Subcutaneous abdominal adipose tissue (tissue), 5 donors: Measurements from ENCODE around the gene PKP4.

ENCODE experiments used
- H3K27ac ChIP-seq: one replicate; pipeline ENCODE4 v1.7.0; 2013; ENCODE audit warnings: low read depth, mild to moderate bottlenecking, inconsistent platforms, low read length, moderate library complexity
- H3K27me3 ChIP-seq, 5 donors: one replicate each; pipeline ENCODE4 v1.7.0; 2013; ENCODE audit warnings: low read length in 5 of 5, inconsistent platforms in 1 of 5; ENCODE audit not compliant: control insufficient read depth in 5 of 5, insufficient read depth in 4 of 5
- H3K36me3 ChIP-seq, 5 donors: one replicate each; pipeline ENCODE4 v1.7.0; 2013; ENCODE audit warnings: low read length in 5 of 5; ENCODE audit not compliant: control insufficient read depth in 5 of 5, insufficient read depth in 5 of 5
- H3K4me1 ChIP-seq, 5 donors: one replicate each; pipeline ENCODE4 v1.7.0; 2013; ENCODE audit warnings: low read length in 5 of 5, mild to moderate bottlenecking in 3 of 5, moderate library complexity in 1 of 5; ENCODE audit not compliant: control insufficient read depth in 5 of 5, insufficient read depth in 5 of 5
- H3K4me3 ChIP-seq, 5 donors: one replicate each; pipeline ENCODE4 v1.7.0; 2013; ENCODE audit warnings: low read length in 5 of 5, low read depth in 1 of 5
- H3K9ac ChIP-seq, 5 donors: one replicate each; pipeline ENCODE4 v1.7.0; 2013; ENCODE audit warnings: low read length in 5 of 5, mild to moderate bottlenecking in 4 of 5, moderate library complexity in 3 of 5
- H3K9me3 ChIP-seq, 5 donors: one replicate each; pipeline ENCODE4 v1.7.0; 2013; ENCODE audit warnings: low read length in 5 of 5; ENCODE audit not compliant: control insufficient read depth in 5 of 5
- donor health status: healthy.
- donor health status: healthy.
- donor health status: healthy.
- donor health status: healthy.
- donor health status: healthy.

Gene PKP4

GRCh38 chr2:158575051-158575635, 118.4 kb downstream of the PKP4 start:
- no peak overlapping the region for H3K9ac ChIP-seq
- peaks cover 0 to 2% (median 0%) of the 10 kb centered on the region in 5 donors for H3K9me3 ChIP-seq
- H3K27me3 ChIP-seq, result no peaks in the 10 kb centered on the region
- H3K36me3 ChIP-seq, result peaks cover 0 to 3% (median 0%) of the 10 kb centered on the region in 5 donors
- H3K4me3 ChIP-seq, result no peak overlapping the region
- peaks cover 0 to 5% (median 0%) of the 10 kb centered on the region in 5 donors for H3K4me1 ChIP-seq
- no peak overlapping the region for H3K27ac ChIP-seq

GRCh38 chr2:158577141-158577540, 120.4 kb downstream of the PKP4 start:
- H3K36me3 ChIP-seq, result peaks cover 0 to 3% (median 3%) of the 10 kb centered on the region in 5 donors

DNA sequence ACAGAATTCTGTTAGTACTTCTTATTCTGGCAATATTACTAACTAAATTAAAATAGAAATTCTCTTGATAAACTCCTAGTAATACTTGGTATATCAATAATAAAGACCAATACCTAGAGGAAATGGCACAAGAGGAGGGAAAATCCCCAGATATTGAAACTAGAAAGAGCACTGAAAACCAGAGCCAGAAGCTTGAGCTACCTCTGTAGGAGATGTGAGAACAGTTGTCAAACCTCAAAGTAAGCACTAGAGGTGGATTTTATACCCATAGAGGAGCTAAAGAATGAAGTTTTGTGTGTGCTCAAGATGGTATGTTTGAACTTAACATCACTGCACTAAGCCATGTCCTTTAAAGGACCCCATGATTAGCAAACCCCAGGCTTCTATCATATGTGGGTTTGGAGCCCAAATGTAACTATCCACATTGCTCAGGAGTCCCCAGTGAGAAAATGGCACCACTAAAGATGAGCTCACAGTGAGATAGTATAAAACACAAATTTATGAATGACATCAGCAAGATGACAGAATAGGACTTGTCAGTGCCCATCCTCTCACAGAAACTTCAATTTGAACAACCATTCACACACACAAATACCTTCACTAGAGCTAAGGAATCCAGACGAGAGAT, 122.1 kb downstream of the PKP4 start:
- no peak overlapping the region for H3K9ac ChIP-seq
- peaks cover 0 to 5% (median 0%) of the 10 kb centered on the region in 5 donors for H3K4me1 ChIP-seq
- H3K4me3 ChIP-seq, result no peak overlapping the region
- H3K36me3 ChIP-seq, result peaks cover 0 to 4% (median 3%) of the 10 kb centered on the region in 5 donors
- no peaks in the 10 kb centered on the region for H3K27me3 ChIP-seq
- no peak overlapping the region for H3K27ac ChIP-seq
- H3K9me3 ChIP-seq, result no peaks in the 10 kb centered on the region

More at GRCh38 chr2:158577141-158577540, 120.4 kb downstream of the PKP4 start:
- peaks cover 0 to 2% (median 0%) of the 10 kb centered on the region in 5 donors for H3K9me3 ChIP-seq
- no peak overlapping the region for H3K27ac ChIP-seq
- H3K9ac ChIP-seq, result no peak overlapping the region
- H3K27me3 ChIP-seq, result no peaks in the 10 kb centered on the region
- H3K4me1 ChIP-seq, result peaks cover 0 to 5% (median 0%) of the 10 kb centered on the region in 5 donors
- no peak overlapping the region for H3K4me3 ChIP-seq

GRCh38 chr2:158579928-158580327, 123.2 kb downstream of the PKP4 start:
- peaks cover 0 to 2% (median 0%) of the 10 kb centered on the region in 5 donors for H3K4me1 ChIP-seq
- H3K36me3 ChIP-seq, result peaks cover 0 to 9% (median 3%) of the 10 kb centered on the region in 5 donors
- no peak overlapping the region for H3K4me3 ChIP-seq
- H3K27me3 ChIP-seq, result no peaks in the 10 kb centered on the region
- H3K9me3 ChIP-seq, result no peaks in the 10 kb centered on the region
- H3K9ac ChIP-seq, result no peak overlapping the region
- H3K27ac ChIP-seq, result no peak overlapping the region

DNA sequence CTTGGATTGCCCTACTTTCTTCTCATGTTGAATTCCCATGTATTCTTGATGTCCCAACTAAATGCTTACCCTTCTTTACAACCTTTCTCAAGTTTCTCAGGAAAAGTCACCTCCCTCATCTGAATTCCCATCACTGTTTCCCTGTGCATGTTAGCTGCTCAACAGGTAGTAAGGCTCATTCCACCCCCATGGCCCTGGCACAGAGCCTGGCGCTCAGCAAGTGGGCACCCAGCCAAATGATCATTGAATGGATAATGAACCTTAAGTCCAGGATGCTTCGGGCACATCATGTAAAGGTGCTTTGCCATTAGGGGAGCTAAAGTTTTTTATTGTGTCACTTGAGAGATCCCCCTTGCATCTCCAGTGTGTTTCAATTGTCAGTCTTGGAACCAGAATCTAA, 124.0 kb downstream of the PKP4 start:
- H3K27ac ChIP-seq, result no peak overlapping the region
- H3K4me3 ChIP-seq, result no peak overlapping the region
- H3K9ac ChIP-seq, result no peak overlapping the region
- no peaks in the 10 kb centered on the region for H3K27me3 ChIP-seq
- H3K9me3 ChIP-seq, result no peaks in the 10 kb centered on the region
- H3K4me1 ChIP-seq, result no peaks in the 10 kb centered on the region
- peaks cover 0 to 9% (median 3%) of the 10 kb centered on the region in 5 donors for H3K36me3 ChIP-seq

DNA sequence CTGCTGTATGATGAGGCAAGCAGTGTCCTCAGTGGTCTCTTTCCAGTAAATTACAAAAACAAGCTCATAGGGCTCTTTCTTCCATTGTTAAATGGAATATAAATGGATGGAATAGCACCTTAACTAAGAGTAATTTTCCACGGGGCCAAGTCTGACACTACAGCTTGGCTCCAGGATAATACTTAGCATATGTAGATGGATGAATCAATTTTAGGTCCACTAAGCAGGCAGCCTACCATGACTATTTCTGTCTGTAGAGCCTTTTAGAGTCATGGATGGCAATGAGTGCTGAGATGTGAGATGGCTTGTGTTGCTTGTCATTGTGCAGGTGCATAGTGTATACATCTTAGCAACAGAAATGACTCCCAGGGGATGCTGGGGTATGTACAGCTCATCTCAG, 125.9 kb downstream of the PKP4 start:
- no peak overlapping the region for H3K9ac ChIP-seq
- peaks cover 0 to 9% (median 3%) of the 10 kb centered on the region in 5 donors for H3K36me3 ChIP-seq
- H3K4me3 ChIP-seq, result no peak overlapping the region
- H3K27me3 ChIP-seq, result no peaks in the 10 kb centered on the region
- H3K27ac ChIP-seq, result no peak overlapping the region
- no peaks in the 10 kb centered on the region for H3K9me3 ChIP-seq
- H3K4me1 ChIP-seq, result no peaks in the 10 kb centered on the region

DNA sequence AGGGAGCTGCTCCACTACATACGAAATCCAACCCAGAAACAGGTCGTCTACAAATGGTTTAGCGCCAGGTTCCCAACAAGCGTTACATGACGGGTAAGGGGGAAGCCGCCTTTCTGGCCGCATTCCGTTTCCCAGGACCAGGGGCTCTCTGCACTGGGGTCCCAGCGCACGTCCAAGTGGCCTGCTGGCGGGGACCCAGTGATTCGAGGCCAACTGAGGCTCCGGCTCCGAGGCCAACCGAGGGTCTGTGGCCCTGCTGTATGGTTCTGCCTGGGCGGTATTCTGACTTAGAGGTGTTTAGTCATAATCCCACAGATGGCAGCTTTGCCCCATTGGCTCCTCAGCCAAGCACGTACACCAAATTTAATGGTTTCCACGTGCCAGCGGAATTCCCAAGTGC, 127.2 kb downstream of the PKP4 start:
- peaks cover 0 to 9% (median 3%) of the 10 kb centered on the region in 5 donors for H3K36me3 ChIP-seq
- H3K4me1 ChIP-seq, result no peaks in the 10 kb centered on the region
- no peak overlapping the region for H3K27ac ChIP-seq
- H3K4me3 ChIP-seq, result no peak overlapping the region
- H3K9ac ChIP-seq, result no peak overlapping the region
- no peaks in the 10 kb centered on the region for H3K27me3 ChIP-seq
- H3K9me3 ChIP-seq, result no peaks in the 10 kb centered on the region

- Histone ChIP-seq H3K4me3 (no peak overlapping the region), H3K27ac (no peak overlapping the region), H3K9ac (no peak overlapping the region), H3K4me1 (no peaks in the 10 kb centered on the region), H3K27me3 (no peaks in the 10 kb centered on the region), H3K36me3 (peaks cover 0 to 6% (median 0%) of the 10 kb centered on the region in 5 donors), H3K9me3 (no peaks in the 10 kb centered on the region)
Measured at GRCh38 chr2:158586491-158586890, 129.7 kb downstream of the PKP4 start.

DNA sequence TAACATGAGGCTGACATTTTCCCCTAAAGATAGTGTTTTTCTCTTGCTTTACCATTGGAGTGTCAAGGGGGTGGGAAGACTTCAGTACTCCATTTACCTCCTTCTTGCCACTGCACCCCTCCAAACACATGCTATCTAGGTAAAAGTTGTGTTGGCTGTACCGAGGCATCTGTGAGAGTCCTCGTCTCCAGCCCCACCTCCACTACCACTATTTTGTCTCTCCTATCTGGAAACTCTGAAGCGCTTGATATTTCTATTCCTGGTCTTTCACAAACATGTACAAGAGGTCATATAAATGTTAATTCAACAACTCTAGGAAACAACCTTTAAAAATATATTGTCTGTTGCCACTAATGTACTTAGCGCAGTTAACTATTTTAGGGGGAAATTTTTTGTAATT, 132.6 kb downstream of the PKP4 start:
- no peaks in the 10 kb centered on the region for H3K4me1 ChIP-seq
- peaks cover 0 to under 1% (median 0%) of the 10 kb centered on the region in 5 donors for H3K36me3 ChIP-seq
- H3K27ac ChIP-seq, result no peak overlapping the region
- H3K9me3 ChIP-seq, result no peaks in the 10 kb centered on the region
- H3K9ac ChIP-seq, result no peak overlapping the region
- H3K4me3 ChIP-seq, result no peak overlapping the region
- H3K27me3 ChIP-seq, result no peaks in the 10 kb centered on the region

GRCh38 chr2:158598862-158599517, 142.2 kb downstream of the PKP4 start:
- Histone ChIP-seq H3K27ac (no peak overlapping the region), H3K9me3 (no peaks in the 10 kb centered on the region), H3K4me3 (no peak overlapping the region), H3K9ac (no peak overlapping the region), H3K27me3 (no peaks in the 10 kb centered on the region), H3K4me1 (peaks cover 0 to 14% (median 9%) of the 10 kb centered on the region in 5 donors), H3K36me3 (peaks cover 0 to 4% (median 0%) of the 10 kb centered on the region in 5 donors)
